IMR-90 (cell line): Measurements from ENCODE around the gene ZNRD2. TPM values are rescaled to one million over a fixed set of nuclear protein-coding genes. Genes with fewer than 3 reads are reported as not detected.

Source experiments
- ATAC-seq: fragments of 200-7000 bp; cut with Tn5 transposase; 2 replicates; pipeline ENCODE4 v1.9.1; 2020; ENCODE audit warnings: low read depth, mild to moderate bottlenecking, moderate library complexity
- BruUV-seq: library from RNA; stranded (reverse); fragments of 400-500 nt; replicated peaks from 2 replicates; lab custom pipeline; 2021; lab: Mats Ljungman, UMichigan
- CTCF ChIA-PET: fragments of 300-600 bp; formaldehyde crosslinking; extraction: SDS; loops from one replicate; lab custom pipeline; 2021; ENCODE audit warnings: antibody characterized with exemption; lab: Yijun Ruan, JAX
- POLR2A ChIA-PET: fragments of 300-600 bp; sonication (Branson Sonifier 250); formaldehyde crosslinking; loops from one replicate; lab custom pipeline; 2022; ENCODE audit warnings: antibody characterized with exemption; ENCODE audit not compliant: unreplicated experiment; lab: Charles Lee
- DNase-seq: peaks from one replicate; pipeline ENCODE4 v3.0.0; 2013
- H2AFZ ChIP-seq: replicated peaks from 2 replicates; pipeline ENCODE3; 2013; ENCODE audit warnings: low read length, mild to moderate bottlenecking; ENCODE audit not compliant: poor library complexity
- H2AK5ac ChIP-seq: 2 replicates; pipeline ENCODE4 v1.6.1; 2013; ENCODE audit warnings: low read depth, low read length, inconsistent platforms
- H2AK9ac ChIP-seq: replicated peaks from 2 replicates; pipeline ENCODE3; 2013; ENCODE audit warnings: mild to moderate bottlenecking, low read depth, low read length, moderate library complexity; ENCODE audit not compliant: poor library complexity
- H2BK120ac ChIP-seq: 2 replicates; pipeline ENCODE4 v1.6.1; 2013; ENCODE audit warnings: low read depth, low read length, inconsistent platforms
- H2BK15ac ChIP-seq: 3 replicates; pipeline ENCODE4 v1.6.1; 2013; ENCODE audit warnings: low read depth, low read length, inconsistent platforms
- H2BK20ac ChIP-seq: 2 replicates; pipeline ENCODE4 v1.6.1; 2013; ENCODE audit warnings: low read depth, mild to moderate bottlenecking, inconsistent platforms, low read length, moderate library complexity
- H2BK5ac ChIP-seq: 2 replicates; pipeline ENCODE4 v1.6.1; 2013; ENCODE audit warnings: mild to moderate bottlenecking, low read depth, low read length, inconsistent platforms; ENCODE audit not compliant: poor library complexity, severe bottlenecking
- H3K14ac ChIP-seq: replicated peaks from 2 replicates; pipeline ENCODE4 v1.6.1; 2013; ENCODE audit warnings: low read depth, low read length, inconsistent platforms
- H3K18ac ChIP-seq: 2 replicates; pipeline ENCODE4 v1.6.1; 2013; ENCODE audit warnings: low read depth, low read length, control low read depth
- H3K23ac ChIP-seq: 2 replicates; pipeline ENCODE4 v1.6.1; 2013; ENCODE audit warnings: low read depth, low read length, inconsistent platforms
- H3K27ac ChIP-seq: 2 replicates; pipeline ENCODE4 v1.5.1; 2013; ENCODE audit warnings: mild to moderate bottlenecking, control low read depth, low read length; ENCODE audit not compliant: insufficient read depth
- H3K27me3 ChIP-seq: 2 replicates; pipeline ENCODE4 v1.6.1; 2013; ENCODE audit warnings: low read length; ENCODE audit not compliant: control insufficient read depth, insufficient read depth
- H3K36me3 ChIP-seq: 2 replicates; pipeline ENCODE4 v1.6.1; 2013; ENCODE audit warnings: low read length, mixed read lengths; ENCODE audit not compliant: control insufficient read depth, insufficient read depth
- H3K4ac ChIP-seq: 2 replicates; pipeline ENCODE4 v1.6.1; 2013; ENCODE audit warnings: low read depth, low read length, inconsistent platforms
- H3K4me1 ChIP-seq: 2 replicates; pipeline ENCODE4 v1.6.1; 2013; ENCODE audit warnings: low read length, mixed read lengths; ENCODE audit not compliant: control insufficient read depth, insufficient read depth
- H3K4me2 ChIP-seq: 2 replicates; pipeline ENCODE4 v1.6.1; 2013; ENCODE audit warnings: low read depth, mild to moderate bottlenecking, control low read depth, low read length, moderate library complexity
- H3K4me3 ChIP-seq: 2 replicates; pipeline ENCODE4 v1.5.1; 2013; ENCODE audit warnings: low read depth, mild to moderate bottlenecking, control low read depth, low read length, moderate library complexity; ENCODE audit not compliant: insufficient read depth
- H3K56ac ChIP-seq: 2 replicates; pipeline ENCODE4 v1.6.1; 2013; ENCODE audit warnings: low read length, inconsistent platforms; ENCODE audit not compliant: insufficient read depth; ENCODE audit errors: extremely low read depth
- H3K79me1 ChIP-seq, 2 experiments: 2 replicates each; pipeline ENCODE4 v1.6.1; 2013; ENCODE audit warnings: low read length in 2 of 2, inconsistent platforms in 1 of 2, low read depth in 1 of 2
- H3K9ac ChIP-seq: 2 replicates; pipeline ENCODE4 v1.6.1; 2013; ENCODE audit warnings: low read depth, low read length, control low read depth
- H3K9me1 ChIP-seq: 2 replicates; pipeline ENCODE4 v1.6.1; 2013; ENCODE audit warnings: low read length, inconsistent platforms; ENCODE audit not compliant: insufficient read depth
- H3K9me3 ChIP-seq: 2 replicates; pipeline ENCODE4 v1.6.1; 2013; ENCODE audit warnings: low read length; ENCODE audit not compliant: control insufficient read depth, insufficient read depth
- H4K20me1 ChIP-seq: 2 replicates; pipeline ENCODE4 v1.6.1; 2013; ENCODE audit warnings: low read length, inconsistent platforms; ENCODE audit not compliant: insufficient read depth
- H4K5ac ChIP-seq: 2 replicates; pipeline ENCODE4 v1.6.1; 2013; ENCODE audit warnings: mild to moderate bottlenecking, low read depth, low read length, control low read depth
- H4K8ac ChIP-seq, 2 experiments: 2 replicates each; pipeline ENCODE4 v1.6.1; 2013; ENCODE audit warnings: low read depth in 2 of 2, low read length in 2 of 2, control low read depth in 1 of 2, inconsistent platforms in 1 of 2
- H4K91ac ChIP-seq: 2 replicates; pipeline ENCODE4 v1.6.1; 2013; ENCODE audit warnings: low read depth, low read length, inconsistent platforms; ENCODE audit not compliant: insufficient read depth
- CEBPB ChIP-seq: IDR thresholded peaks from 2 replicates; pipeline ENCODE4 v1.6.1; 2012; ENCODE audit warnings: low read depth, low read length, improper control_type of control experiment
- CHD1 ChIP-seq: IDR thresholded peaks from 2 replicates; pipeline ENCODE4 v1.6.1; 2012; ENCODE audit warnings: low read depth, low read length, improper control_type of control experiment
- FOS ChIP-seq: fragments of 150-350 bp; IDR thresholded peaks from 2 replicates; pipeline ENCODE4 v1.6.1; 2016; ENCODE audit warnings: low read depth, low read length
- MAFK ChIP-seq: IDR thresholded peaks from 2 replicates; pipeline ENCODE4 v1.6.1; 2012; ENCODE audit warnings: low read depth, low read length, improper control_type of control experiment
- POLR2A ChIP-seq: IDR thresholded peaks from 2 replicates; pipeline ENCODE4 v1.6.1; 2012; ENCODE audit warnings: mild to moderate bottlenecking, low read depth, low read length
- WGBS, 2 experiments: methylation state at CpG; one replicate each; pipeline versions ENCODE4 v1.1.5 to v1.1.7; 2013; ENCODE audit warnings: missing lambda C conversion rate in 2 of 2; ENCODE audit not compliant: insufficient read length in 1 of 2; ENCODE audit errors: extremely low coverage in 2 of 2; 5-methylcytosine and 5-hydroxymethylcytosine counted together
- dilution Hi-C: fragments of 300-500 bp; cut with HindIII; formaldehyde crosslinking; loops from one replicate; pipeline ENCODE4 v1.14.3; 2018; ENCODE audit warnings: low sequenced_read_pairs; ENCODE audit not compliant: unreplicated experiment
- in situ Hi-C: fragments of 300-500 bp; cut with MboI; formaldehyde crosslinking; loops from 3 replicates; pipeline ENCODE4 v1.14.3; 2019; ENCODE audit warnings: low sequenced_read_pairs, inconsistent platforms, mixed read lengths
- intact Hi-C: fragments of 100-400 bp; cut with micrococcal nuclease; formaldehyde crosslinking; loops from 2 replicates; pipeline ENCODE4 v1.10.0; 2022
- polyA plus RNA-seq, 3 experiments: library from polyadenylated mRNA; depleted of rRNA; stranded (reverse); fragments of >200 nt; gene quantifications; 2 replicates each; pipeline ENCODE4 v1.2.3, GENCODE V29; 2012; ENCODE audit warnings: low replicate concordance in 1 of 3
- total RNA-seq: library from RNA; depleted of rRNA; stranded (reverse); fragments of >200 nt; gene quantifications from 2 replicates; pipeline ENCODE4 v1.2.3, GENCODE V29; 2012

The ZNRD2 gene
- total and polyA plus RNA-seq, 2 of the 4 experiments (the other 2 are of a cell fraction) = 75.6 to 90.3 TPM

DNA sequence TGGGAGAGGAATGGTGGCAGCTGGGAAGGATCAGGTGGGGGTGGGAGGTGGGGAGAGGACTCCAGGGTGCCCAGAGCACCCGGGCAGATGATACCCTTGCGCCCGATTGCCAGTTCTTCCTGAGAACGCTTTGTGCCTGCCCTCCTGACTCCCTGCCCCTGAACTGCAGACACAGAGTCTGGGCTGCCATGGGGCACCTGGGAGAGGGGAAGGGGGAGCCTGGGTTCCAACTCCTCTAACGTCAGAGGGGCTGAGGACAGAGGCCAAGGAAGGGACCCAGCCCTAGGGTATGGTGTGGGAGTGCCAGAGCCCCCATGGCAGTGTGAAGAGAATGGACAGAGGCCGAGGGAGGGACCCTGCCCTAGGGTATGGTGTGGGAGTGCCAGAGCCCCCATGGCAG is 26.2 kb downstream of the ZNRD2 start:
- Histone ChIP-seq H3K4ac (no peak overlapping the region), H4K8ac (no peak overlapping the region), H3K4me1 (no peaks in the 10 kb centered on the region), H4K20me1 (peaks cover 5% of the 10 kb centered on the region), H3K9ac (no peak overlapping the region), H2AK9ac (no peak overlapping the region), H3K9me3 (no peaks in the 10 kb centered on the region), H3K4me2 (no peak overlapping the region), H4K5ac (no peak overlapping the region), H2BK15ac (no peak overlapping the region), H3K14ac (no peak overlapping the region), H3K79me1 (0 out of 4 replicates have a peak, but pooled peaks cover 0 to 3% of the 10 kb centered on the region in 2 experiments), H2AFZ (no peak overlapping the region), H3K18ac (no peak overlapping the region), H4K91ac (no peak overlapping the region), H3K4me3 (no peak overlapping the region), H3K36me3 (peaks cover 31% of the 10 kb centered on the region), H2AK5ac (no peak overlapping the region), H3K9me1 (no peaks in the 10 kb centered on the region), H3K27me3 (no peaks in the 10 kb centered on the region), H3K56ac (no peak overlapping the region), H2BK20ac (no peak overlapping the region), H2BK5ac (no peak overlapping the region), H3K23ac (no peak overlapping the region), H3K27ac (no peak overlapping the region), H2BK120ac (no peak overlapping the region)
- POLR2A ChIA-PET = no interaction called here
- TF ChIP-seq CEBPB (no peak), MAFK (no peak), POLR2A (no peak), CHD1 (no peak), FOS (no peak)
- BruUV-seq = no TSS peak
- 53% methylated on average over 3 of the region's 6 CpGs; no CpG with 5 or more reads in 1 of the 2 experiments for WGBS, 2 experiments
- in situ Hi-C loops = no loop called here
- DNase-seq (no peak), ATAC-seq (no peak)
- dilution Hi-C loops = no loop called here
- intact Hi-C loops = no loop called here
- CTCF ChIA-PET = no interaction called here
